ENCODE results near the gene PARP3. TPM values are rescaled to one million over a fixed set of nuclear protein-coding genes. Genes with fewer than 3 reads are reported as not detected.

The PARP3 gene
- polyA plus RNA-seq, 1 of the 3 experiments (the other 2 are of a cell fraction) = 31.1 TPM

- Histone ChIP-seq H3K4me2 (peak overlapping the region; percentile 95), H4K20me1 (ENCODE audit: insufficient read depth) (0 out of 2 replicates have a peak, but pooled peaks cover 6% of the 10 kb centered on the region), H3K9ac (peak overlapping the region; percentile 85), H3K79me2 (ENCODE audit: insufficient read depth) (peaks cover 33% of the 10 kb centered on the region), H3K36me3 (replicated peaks in 1 of 2; ENCODE audit: control insufficient read depth in 1 of 2, insufficient read depth in 2 of 2, low read length in 1 of 2) (peaks cover 0 to 26% of the 10 kb centered on the region in 2 experiments), H3K4me1 (ENCODE audit: control insufficient read depth in 1 of 2, insufficient read depth in 2 of 2, low read depth in 1 of 2, low read length in 1 of 2) (peaks cover 11 to 18% of the 10 kb centered on the region in 2 experiments; a peak in 3 of 4 replicates), H3K9me2 (no peaks in the 10 kb centered on the region), H3K27me3 (ENCODE audit: insufficient read depth) (no peaks in the 10 kb centered on the region), H3F3A (replicated peaks; ENCODE audit: insufficient read depth) (no peaks in the 10 kb centered on the region), H3K27ac (ENCODE audit: low read depth in 2 of 2, low read length in 1 of 2) (peak overlapping the region in 1 of 2 experiments; percentile 29; a peak in 1 of 4 replicates), H3K4me3 (ENCODE audit: low read depth in 2 of 2, low read length in 1 of 2) (peak overlapping the region; percentile 85 to 95), H2AFZ (ENCODE audit: low read depth) (no peak overlapping the region; the same call in 1 of the 2 replicates), H3K9me3 (no peaks in the 10 kb centered on the region)
- WGBS (ENCODE audit: low lambda C conversion rate) = 0% methylated on average over 5 of the region's 20 CpGs
- POLR2A ChIA-PET = interaction anchor here (0.7 to 2.3 kb wide), 7 partner anchors 27 to 60 kb away, joined by 3 to 19 read pairs (median 9); partner anchors contain the start of genes ABHD14B, PCBP4 and RPL29
- CTCF ChIA-PET = interaction anchor here (0.6 to 5.3 kb wide), 20 partner anchors 9 to 279 kb away, joined by 3 to 80 read pairs (median 8); partner anchors contain the start of genes ABHD14A, ABHD14B, ACY1 and GPR62
- TF ChIP-seq JUND (IDR thresholded peaks at IDR 0.05) (no peak), REST (IDR thresholded peaks at IDR 0.05; ENCODE audit: low read depth, low read length) (no peak), RCOR1 (IDR thresholded peaks at IDR 0.05; ENCODE audit: low read length) (no peak), ELF1 (IDR thresholded peaks at IDR 0.05) (no peak), FOXJ3 (CRISPR knock-in tag; IDR thresholded peaks at IDR 0.05) (no peak), FOSL2 (IDR thresholded peaks at IDR 0.05; ENCODE audit: borderline replicate concordance, low read depth) (no peak), NFIC (IDR thresholded peaks at IDR 0.05; ENCODE audit: borderline replicate concordance) (no peak), GATA2 (CRISPR knock-in tag; IDR thresholded peaks at IDR 0.05) (no peak), CTCF (IDR thresholded peaks at IDR 0.05) (no peak), RXRA (IDR thresholded peaks at IDR 0.05; ENCODE audit: borderline replicate concordance, low read depth) (no peak), TEAD4 (IDR thresholded peaks at IDR 0.05; ENCODE audit: borderline replicate concordance, insufficient read depth) (no peak), ZBTB33 (IDR thresholded peaks at IDR 0.05; ENCODE audit: borderline replicate concordance, low read depth) (no peak), FOXM1 (IDR thresholded peaks at IDR 0.05; ENCODE audit: low read depth) (no peak), GABPA (IDR thresholded peaks at IDR 0.05; ENCODE audit: low read depth) (no peak)
- no peak for DNase-seq
Measured at GRCh38 chr3:51941463-51941797, 733 bp upstream of the PARP3 start.

All from SK-N-SH (cell line).